Measurements from ENCODE around the gene KRT86.

DNA sequence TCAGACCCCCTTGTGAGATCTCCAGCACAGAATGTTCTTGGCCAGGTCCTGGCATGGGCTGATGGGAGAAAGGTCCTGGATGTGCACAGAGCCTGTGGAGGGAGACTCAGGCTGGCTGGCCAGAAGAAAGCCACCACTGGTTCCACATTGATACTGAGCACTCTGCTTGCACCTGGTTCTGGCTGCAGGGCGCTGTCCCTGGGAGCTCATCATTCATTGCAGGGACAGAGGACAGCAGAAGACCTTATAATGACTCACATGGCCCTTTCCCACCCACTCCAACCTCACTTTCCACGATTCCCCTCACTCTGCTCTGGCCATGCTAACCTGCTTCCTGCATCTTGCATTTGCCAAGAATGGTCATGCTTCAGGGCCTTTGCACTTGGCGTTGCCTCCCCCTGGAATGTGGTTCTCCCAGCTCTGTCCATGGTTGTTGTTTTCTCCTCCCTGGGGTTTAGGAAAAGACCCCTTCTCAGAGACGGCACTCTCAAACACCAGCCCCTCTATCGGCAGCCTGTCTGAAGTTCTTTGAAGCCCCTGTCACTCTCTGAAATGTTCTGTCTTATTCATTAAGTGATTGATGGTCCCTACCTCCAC lies 31.1 kb upstream of the KRT86 start:
- TF ChIP-seq EZH2 (IDR thresholded peaks at IDR 0.05; ENCODE audit: insufficient read depth, poor library complexity, severe bottlenecking), result no peak
- TF ChIP-seq EZH2phosphoT487 (IDR thresholded peaks at IDR 0.05; ENCODE audit: insufficient read depth, low read depth), result no peak
